ENCODE data around the gene TTC7B.

DNA sequence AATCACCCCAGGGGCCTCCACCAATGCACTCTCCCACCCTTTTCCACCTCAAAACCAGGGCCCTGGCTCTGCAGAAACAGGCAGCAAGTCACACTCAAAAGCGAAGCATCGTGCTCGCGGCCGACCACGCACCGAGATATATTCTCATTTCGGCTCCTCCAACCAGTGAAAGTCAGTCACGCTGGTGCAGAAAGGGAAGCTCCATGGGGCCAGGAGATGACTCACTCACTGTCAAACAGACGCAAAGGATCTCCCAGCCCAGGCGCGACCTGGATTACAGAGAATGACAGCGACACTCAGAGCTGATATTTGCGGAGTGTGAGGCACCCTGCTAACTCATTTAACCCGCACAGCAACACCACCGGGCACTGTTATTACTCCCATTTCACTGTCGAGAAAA, 245.8 kb downstream of the TTC7B start:
- TF ChIP-seq, protein P1, sequence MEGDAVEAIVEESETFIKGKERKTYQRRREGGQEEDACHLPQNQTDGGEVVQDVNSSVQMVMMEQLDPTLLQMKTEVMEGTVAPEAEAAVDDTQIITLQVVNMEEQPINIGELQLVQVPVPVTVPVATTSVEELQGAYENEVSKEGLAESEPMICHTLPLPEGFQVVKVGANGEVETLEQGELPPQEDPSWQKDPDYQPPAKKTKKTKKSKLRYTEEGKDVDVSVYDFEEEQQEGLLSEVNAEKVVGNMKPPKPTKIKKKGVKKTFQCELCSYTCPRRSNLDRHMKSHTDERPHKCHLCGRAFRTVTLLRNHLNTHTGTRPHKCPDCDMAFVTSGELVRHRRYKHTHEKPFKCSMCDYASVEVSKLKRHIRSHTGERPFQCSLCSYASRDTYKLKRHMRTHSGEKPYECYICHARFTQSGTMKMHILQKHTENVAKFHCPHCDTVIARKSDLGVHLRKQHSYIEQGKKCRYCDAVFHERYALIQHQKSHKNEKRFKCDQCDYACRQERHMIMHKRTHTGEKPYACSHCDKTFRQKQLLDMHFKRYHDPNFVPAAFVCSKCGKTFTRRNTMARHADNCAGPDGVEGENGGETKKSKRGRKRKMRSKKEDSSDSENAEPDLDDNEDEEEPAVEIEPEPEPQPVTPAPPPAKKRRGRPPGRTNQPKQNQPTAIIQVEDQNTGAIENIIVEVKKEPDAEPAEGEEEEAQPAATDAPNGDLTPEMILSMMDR (IDR thresholded peaks at IDR 0.05), result no peak
- no peak for TF ChIP-seq POLR2A (IDR thresholded peaks at IDR 0.05)
